HEK293T (cell line): Measurements from ENCODE around the gene TRIM2.

ENCODE experiments used
- ARNT ChIP-seq: fragments of 450-650 bp; IDR thresholded peaks from 2 replicates; pipeline ENCODE4 v1.6.1; 2017; ENCODE audit warnings: mild to moderate bottlenecking
- BHLHE40 ChIP-seq: fragments of 450-650 bp; IDR thresholded peaks from 2 replicates; pipeline ENCODE4 v1.6.1; 2016; ENCODE audit warnings: mild to moderate bottlenecking, moderate library complexity, borderline replicate concordance
- CTBP1 ChIP-seq: fragments of 450-650 bp; IDR thresholded peaks from 2 replicates; pipeline ENCODE4 v1.6.1; 2016; ENCODE audit warnings: borderline replicate concordance
- FOXM1 ChIP-seq: fragments of 450-650 bp; IDR thresholded peaks from 2 replicates; pipeline ENCODE4 v1.6.1; 2017; ENCODE audit warnings: mild to moderate bottlenecking, borderline replicate concordance
- LEF1 ChIP-seq: fragments of 450-650 bp; IDR thresholded peaks from 2 replicates; pipeline ENCODE4 v1.6.1; 2017; ENCODE audit warnings: mild to moderate bottlenecking, borderline replicate concordance
- NFRKB ChIP-seq: fragments of 450-650 bp; IDR thresholded peaks from 2 replicates; pipeline ENCODE4 v1.6.1; 2016; ENCODE audit warnings: mild to moderate bottlenecking, moderate library complexity
- PKNOX1 ChIP-seq: fragments of 450-650 bp; IDR thresholded peaks from 2 replicates; pipeline ENCODE4 v1.6.1; 2016
- SP1 ChIP-seq: fragments of 450-650 bp; IDR thresholded peaks from 2 replicates; pipeline ENCODE4 v1.6.1; 2017
- SUZ12 ChIP-seq: fragments of 450-650 bp; IDR thresholded peaks from 2 replicates; pipeline ENCODE4 v1.6.1; 2016; ENCODE audit warnings: mild to moderate bottlenecking
- TARDBP ChIP-seq: fragments of 450-650 bp; IDR thresholded peaks from 2 replicates; pipeline ENCODE4 v1.6.1; 2016
- ZNF384 ChIP-seq: fragments of 450-650 bp; IDR thresholded peaks from 2 replicates; pipeline ENCODE4 v1.6.1; 2016

DNA sequence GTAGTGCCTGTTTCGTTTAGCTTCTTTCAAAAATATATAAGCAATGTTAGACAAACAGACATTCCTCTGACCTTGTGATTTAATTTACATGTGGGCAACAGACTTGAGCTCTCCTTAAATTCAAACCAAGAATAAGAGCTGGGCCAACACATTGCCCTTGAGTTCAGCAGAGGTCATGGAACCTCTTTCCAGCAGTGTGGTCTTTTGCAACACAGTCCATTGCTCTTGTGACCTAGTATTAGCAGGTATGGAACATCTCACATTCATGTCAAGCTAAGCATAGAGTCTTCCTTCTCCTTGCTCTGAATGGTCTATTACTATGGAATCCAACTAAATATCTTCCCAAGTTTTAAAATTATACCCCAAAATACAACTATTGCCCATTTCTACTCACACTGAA, 106.5 kb downstream of the TRIM2 start:
- TF ChIP-seq CTBP1 = no peak
- no peak for TF ChIP-seq PKNOX1
- no peak for TF ChIP-seq BHLHE40
- TF ChIP-seq ARNT = no peak
- no peak for TF ChIP-seq SP1
- TF ChIP-seq LEF1 = no peak
- TF ChIP-seq NFRKB = no peak
- no peak for TF ChIP-seq FOXM1
- no peak for TF ChIP-seq TARDBP
- TF ChIP-seq SUZ12 = no peak
- no peak for TF ChIP-seq ZNF384
